Measurements from ENCODE around the gene KRT5.

DNA sequence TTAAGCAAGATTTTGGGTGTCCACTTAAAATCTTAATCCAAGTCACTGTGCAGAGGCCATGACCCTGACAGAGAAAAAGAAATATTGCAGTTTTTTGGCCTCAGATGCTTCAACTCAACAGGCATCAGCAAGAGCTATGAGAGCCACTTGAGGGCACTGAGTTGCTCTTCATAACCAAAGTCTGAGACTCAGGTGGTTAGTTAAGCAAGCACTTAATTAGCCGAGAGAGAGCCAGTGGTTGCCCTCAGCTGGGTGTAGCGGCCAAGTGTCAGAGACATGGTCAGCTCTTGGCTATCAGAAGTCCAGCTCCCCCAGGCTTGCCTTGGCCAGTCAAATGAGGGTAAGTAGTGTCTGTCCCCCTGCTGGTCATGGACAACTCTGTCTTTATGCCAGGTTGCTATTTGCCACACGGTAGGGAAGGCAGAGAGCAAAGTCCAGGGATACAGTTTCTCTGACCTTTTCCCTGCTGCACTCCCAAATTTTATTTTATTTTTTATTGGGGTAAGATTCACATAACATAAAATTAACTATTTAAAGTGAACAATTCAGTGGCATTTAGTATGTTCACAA, 41.8 kb upstream of the KRT5 start:
- TF ChIP-seq, protein P1, sequence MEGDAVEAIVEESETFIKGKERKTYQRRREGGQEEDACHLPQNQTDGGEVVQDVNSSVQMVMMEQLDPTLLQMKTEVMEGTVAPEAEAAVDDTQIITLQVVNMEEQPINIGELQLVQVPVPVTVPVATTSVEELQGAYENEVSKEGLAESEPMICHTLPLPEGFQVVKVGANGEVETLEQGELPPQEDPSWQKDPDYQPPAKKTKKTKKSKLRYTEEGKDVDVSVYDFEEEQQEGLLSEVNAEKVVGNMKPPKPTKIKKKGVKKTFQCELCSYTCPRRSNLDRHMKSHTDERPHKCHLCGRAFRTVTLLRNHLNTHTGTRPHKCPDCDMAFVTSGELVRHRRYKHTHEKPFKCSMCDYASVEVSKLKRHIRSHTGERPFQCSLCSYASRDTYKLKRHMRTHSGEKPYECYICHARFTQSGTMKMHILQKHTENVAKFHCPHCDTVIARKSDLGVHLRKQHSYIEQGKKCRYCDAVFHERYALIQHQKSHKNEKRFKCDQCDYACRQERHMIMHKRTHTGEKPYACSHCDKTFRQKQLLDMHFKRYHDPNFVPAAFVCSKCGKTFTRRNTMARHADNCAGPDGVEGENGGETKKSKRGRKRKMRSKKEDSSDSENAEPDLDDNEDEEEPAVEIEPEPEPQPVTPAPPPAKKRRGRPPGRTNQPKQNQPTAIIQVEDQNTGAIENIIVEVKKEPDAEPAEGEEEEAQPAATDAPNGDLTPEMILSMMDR (IDR thresholded peaks at IDR 0.05): peak in 3 of 6 experiments; percentile 23 to 36 (median 30)
- TF ChIP-seq POLR2A (IDR thresholded peaks at IDR 0.05): no peak

Data from Peyer's patch (tissue), 4 donors.